HepG2 (cell line): ENCODE data around the gene FFAR2. TPM values are rescaled to one million over a fixed set of nuclear protein-coding genes. Genes with fewer than 3 reads are reported as not detected.

Source experiments
- ATAC-seq: fragments of 200-7000 bp; cut with Tn5 transposase; 3 replicates; pipeline ENCODE4 v1.9.1; 2020; ENCODE audit warnings: mild to moderate bottlenecking, moderate library complexity
- BruUV-seq: library from RNA; stranded (reverse); fragments of 400-500 nt; replicated peaks from 2 replicates; lab custom pipeline; 2021; lab: Mats Ljungman, UMichigan
- CTCF ChIA-PET: fragments of 300-600 bp; formaldehyde crosslinking; extraction: SDS; loops from one replicate; lab custom pipeline; 2021; ENCODE audit warnings: low total read pairs, inconsistent platforms, low intra/inter-chr PET ratio; lab: Yijun Ruan, JAX
- POLR2A ChIA-PET: fragments of 350-600 bp; sonication (Branson Sonifier 250); formaldehyde crosslinking; loops from one replicate; lab custom pipeline; 2020; ENCODE audit warnings: antibody characterized with exemption, inconsistent platforms; lab: Yijun Ruan, JAX
- DNase-seq: peaks from one replicate; pipeline ENCODE4 v3.0.0-alpha.2; 2015; ENCODE audit warnings: low spot score
- FAIRE-seq: peaks from 3 replicates; lab custom pipeline; 2011; peaks lifted over from hg19 to GRCh38; lab: Jason Lieb, UNC
- H2AFZ ChIP-seq: one replicate; pipeline ENCODE4 v1.6.1; 2011; ENCODE audit warnings: low read length, inconsistent platforms
- H3K27ac ChIP-seq: fragments of 300-600 bp; 3 replicates; pipeline ENCODE4 v1.8.0; 2011; ENCODE audit warnings: mixed run types, mild to moderate bottlenecking, mixed read lengths, low read length, inconsistent platforms; ENCODE audit not compliant: insufficient read depth; ENCODE audit errors: extremely low read length
- H3K27me3 ChIP-seq, 2 experiments: fragments of 200-600 bp in 1 of 2; 2 replicates in 1 of 2; 3 replicates in 1 of 2; pipeline versions ENCODE4 v1.6.0 to v1.8.0; 2011; ENCODE audit warnings: low read length in 2 of 2, mild to moderate bottlenecking in 2 of 2, moderate library complexity in 2 of 2, inconsistent platforms in 1 of 2; ENCODE audit not compliant: insufficient read depth in 2 of 2, control insufficient read depth in 1 of 2
- H3K36me3 ChIP-seq, 2 experiments: fragments of 200-600 bp in 1 of 2; replicated peaks in 1 of 2; 2 replicates in 1 of 2; 3 replicates in 1 of 2; pipeline versions ENCODE4 v1.5.1 to v1.8.0; 2011; ENCODE audit warnings: low read length in 2 of 2, inconsistent platforms in 1 of 2; ENCODE audit not compliant: insufficient read depth in 2 of 2, control insufficient read depth in 1 of 2
- H3K4me1 ChIP-seq: 2 replicates; pipeline ENCODE4 v1.5.1; 2012; ENCODE audit warnings: low read length, inconsistent platforms; ENCODE audit not compliant: insufficient read depth
- H3K4me2 ChIP-seq: 2 replicates; pipeline ENCODE4 v1.6.0; 2011; ENCODE audit warnings: low read depth, low read length, inconsistent platforms
- H3K4me3 ChIP-seq, 3 experiments: fragments of 200-600 bp in 1 of 3; sonication (generic), shearing (Covaris generic) in 1 of 3; replicated peaks in 1 of 3; 2 replicates each; pipeline ENCODE4 v1.5.1; 2011 to 2016; ENCODE audit warnings: low read length in 3 of 3, inconsistent platforms in 2 of 3, low read depth in 2 of 3, mild to moderate bottlenecking in 2 of 3, control low read depth in 1 of 3, mixed read lengths in 1 of 3; ENCODE audit not compliant: insufficient read depth in 1 of 3
- H3K79me2 ChIP-seq: one replicate; pipeline ENCODE4 v1.6.1; 2011; ENCODE audit warnings: low read length, inconsistent platforms; ENCODE audit not compliant: insufficient read depth
- H3K9ac ChIP-seq: 2 replicates; pipeline ENCODE4 v1.6.0; 2011; ENCODE audit warnings: mild to moderate bottlenecking, low read depth, low read length, inconsistent platforms; ENCODE audit not compliant: insufficient read depth
- H3K9me3 ChIP-seq: 2 replicates; pipeline ENCODE4 v1.5.1; 2012; ENCODE audit warnings: mild to moderate bottlenecking, low read length
- H4K20me1 ChIP-seq: 2 replicates; pipeline ENCODE4 v1.6.0; 2011; ENCODE audit warnings: inconsistent platforms, mild to moderate bottlenecking, low read length, moderate library complexity; ENCODE audit not compliant: insufficient read depth
- JDP2 ChIP-seq: sonication (generic); formaldehyde crosslinking; IDR thresholded peaks from 2 replicates; pipeline ENCODE4 v1.8.1; 2022; ENCODE audit warnings: missing genetic modification reagents, borderline replicate concordance
- MLLT10 ChIP-seq: sonication (generic); formaldehyde crosslinking; IDR thresholded peaks from 2 replicates; pipeline ENCODE4 v1.4.0; 2020; ENCODE audit warnings: missing genetic modification reagents
- NFRKB ChIP-seq: fragments of 450-650 bp; IDR thresholded peaks from 2 replicates; pipeline ENCODE4 v1.6.1; 2017
- PRDM15 ChIP-seq: sonication (generic); formaldehyde crosslinking; IDR thresholded peaks from 2 replicates; pipeline ENCODE4 v1.4.0; 2020; ENCODE audit warnings: missing genetic modification reagents
- ZNF460 ChIP-seq: sonication (generic); formaldehyde crosslinking; IDR thresholded peaks from 2 replicates; pipeline ENCODE4 v1.5.1; 2020; ENCODE audit warnings: missing genetic modification reagents, mild to moderate bottlenecking, borderline replicate concordance
- ZNF652 ChIP-seq: IDR thresholded peaks from 2 replicates; pipeline ENCODE4 v1.6.1; 2016; ENCODE audit warnings: low read depth, borderline replicate concordance
- WGBS: methylation state at CpG from one replicate; pipeline ENCODE4 v1.1.6; 2017; ENCODE audit warnings: low lambda C conversion rate; 5-methylcytosine and 5-hydroxymethylcytosine counted together
- in situ Hi-C: cut with HindIII; loops from 2 replicates; pipeline ENCODE4 v1.10.0; 2017; ENCODE audit warnings: low pct_unique_long_range_greater_than_20kb; ENCODE audit not compliant: extremely low pct_ligation_motif_present
- intact Hi-C: fragments of 100-400 bp; cut with micrococcal nuclease; formaldehyde crosslinking; loops from one replicate; pipeline ENCODE4 v1.10.0; 2022; ENCODE audit not compliant: unreplicated experiment
- polyA plus RNA-seq, 8 experiments: library from polyadenylated mRNA; depleted of rRNA in 3 of 8; stranded (reverse) in 7 of 8; unstranded in 1 of 8; fragments of >200 nt; fragmentation: Illumina TruSeq in 4 of 8; extraction: Trizol in 4 of 8; gene quantifications; 2 replicates each; pipeline versions ENCODE4 v1.2.1 to v1.2.3, GENCODE V29; 2011 to 2016; ENCODE audit warnings: low read depth in 4 of 8, missing spikeins in 1 of 8, mixed read lengths in 1 of 8; ENCODE audit not compliant: insufficient read depth in 1 of 8
- total RNA-seq, 5 experiments: library from RNA; depleted of rRNA; stranded (reverse); fragments of >200 nt; fragmentation: Illumina TruSeq; extraction: Trizol; gene quantifications; 2 replicates each; pipeline ENCODE4 v1.2.3, GENCODE V29; 2016; ENCODE audit warnings: low read depth in 1 of 5
- TF ChIP-seq, protein P1 (sequence below): IDR thresholded peaks from 2 replicates; pipeline ENCODE4 v1.6.1; 2016; ENCODE audit warnings: low read depth, control low read depth
- TF ChIP-seq, protein P2 (sequence below): sonication (generic); formaldehyde crosslinking; IDR thresholded peaks from 2 replicates; pipeline ENCODE4 v1.5.0; 2020; ENCODE audit warnings: missing genetic modification reagents, mild to moderate bottlenecking, borderline replicate concordance

Gene FFAR2
- total and polyA plus RNA-seq, 2 of the 13 experiments (the other 11 are each of a cell fraction or from before 2014, with no cell fraction given): 0.12 TPM; not detected in 1

GRCh38 chr19:35483089-35483488, 35.0 kb downstream of the FFAR2 start:
- Histone ChIP-seq H3K4me1 (peaks cover 50% of the 10 kb centered on the region), H4K20me1 (no peaks in the 10 kb centered on the region), H3K36me3 (no peaks in the 10 kb centered on the region), H2AFZ (no peak overlapping the region), H3K9ac (no peak overlapping the region), H3K9me3 (no peaks in the 10 kb centered on the region), H3K27me3 (no peaks in the 10 kb centered on the region), H3K4me2 (no peak overlapping the region), H3K27ac (no peak overlapping the region), H3K79me2 (no peaks in the 10 kb centered on the region), H3K4me3 (no peak overlapping the region)
- in situ Hi-C loops: no loop called here
- BruUV-seq: no TSS peak
- DNase-seq: no peak
- TF ChIP-seq NFRKB (no peak), ZNF652 (no peak), JDP2 (CRISPR knock-in tag) (no peak), ZNF460 (CRISPR knock-in tag) (no peak), MLLT10 (CRISPR knock-in tag) (no peak), PRDM15 (CRISPR knock-in tag) (no peak)
- TF ChIP-seq, protein P1, sequence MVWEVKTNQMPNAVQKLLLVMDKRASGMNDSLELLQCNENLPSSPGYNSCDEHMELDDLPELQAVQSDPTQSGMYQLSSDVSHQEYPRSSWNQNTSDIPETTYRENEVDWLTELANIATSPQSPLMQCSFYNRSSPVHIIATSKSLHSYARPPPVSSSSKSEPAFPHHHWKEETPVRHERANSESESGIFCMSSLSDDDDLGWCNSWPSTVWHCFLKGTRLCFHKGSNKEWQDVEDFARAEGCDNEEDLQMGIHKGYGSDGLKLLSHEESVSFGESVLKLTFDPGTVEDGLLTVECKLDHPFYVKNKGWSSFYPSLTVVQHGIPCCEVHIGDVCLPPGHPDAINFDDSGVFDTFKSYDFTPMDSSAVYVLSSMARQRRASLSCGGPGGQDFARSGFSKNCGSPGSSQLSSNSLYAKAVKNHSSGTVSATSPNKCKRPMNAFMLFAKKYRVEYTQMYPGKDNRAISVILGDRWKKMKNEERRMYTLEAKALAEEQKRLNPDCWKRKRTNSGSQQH (CRISPR knock-in tag): no peak
- TF ChIP-seq, protein P2, sequence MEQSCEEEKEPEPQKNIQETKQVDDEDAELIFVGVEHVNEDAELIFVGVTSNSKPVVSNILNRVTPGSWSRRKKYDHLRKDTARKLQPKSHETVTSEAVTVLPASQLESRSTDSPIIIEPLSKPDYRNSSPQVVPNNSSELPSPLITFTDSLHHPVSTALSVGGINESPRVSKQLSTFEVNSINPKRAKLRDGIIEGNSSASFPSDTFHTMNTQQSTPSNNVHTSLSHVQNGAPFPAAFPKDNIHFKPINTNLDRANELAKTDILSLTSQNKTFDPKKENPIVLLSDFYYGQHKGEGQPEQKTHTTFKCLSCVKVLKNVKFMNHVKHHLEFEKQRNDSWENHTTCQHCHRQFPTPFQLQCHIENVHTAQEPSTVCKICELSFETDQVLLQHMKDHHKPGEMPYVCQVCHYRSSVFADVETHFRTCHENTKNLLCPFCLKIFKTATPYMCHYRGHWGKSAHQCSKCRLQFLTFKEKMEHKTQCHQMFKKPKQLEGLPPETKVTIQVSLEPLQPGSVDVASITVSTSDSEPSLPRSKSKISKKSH: no peak
- FAIRE-seq: no peak
- ChIA-PET POLR2A (no interaction called here), CTCF (no interaction called here)
- intact Hi-C loops: no loop called here
- no peak for ATAC-seq
- WGBS: 35% methylated on average over 5 of the region's 5 CpGs
